Fibroblast of skin of right quadriceps (primary cell): ENCODE data around the gene HOXA4.

Experiments
- DNase-seq: peaks from one replicate; pipeline ENCODE4 v3.0.0-alpha.2; 2013

HOXA4 gene

GRCh38 chr7:27146491-27147198 is 16.1 kb upstream of the HOXA4 start:
- DNase-seq: no peak

DNA sequence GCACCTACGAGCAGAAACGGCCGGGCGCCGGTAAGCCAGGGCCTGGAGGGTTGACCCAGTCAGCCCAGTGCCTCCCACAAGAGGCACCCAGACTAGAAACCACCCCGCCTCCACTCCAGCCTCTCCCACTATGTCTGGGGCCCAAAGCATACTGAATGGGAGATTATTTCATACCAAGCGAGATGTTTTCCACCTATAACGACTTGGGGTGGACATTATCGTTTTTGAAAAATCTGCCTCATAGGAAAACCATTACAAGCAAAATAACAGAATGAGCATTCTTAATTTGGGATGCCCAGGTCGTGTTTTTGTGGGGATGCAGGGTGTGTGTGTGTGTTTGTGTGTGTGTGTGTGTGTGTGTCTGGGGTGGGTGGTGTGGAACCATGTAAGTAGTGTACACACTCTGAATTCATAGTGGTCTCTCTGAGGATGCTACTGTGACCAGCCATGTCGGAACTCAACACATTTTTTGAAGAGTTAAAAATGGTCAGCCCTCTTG is 15.4 kb upstream of the HOXA4 start:
- DNase-seq: no peak

DNA sequence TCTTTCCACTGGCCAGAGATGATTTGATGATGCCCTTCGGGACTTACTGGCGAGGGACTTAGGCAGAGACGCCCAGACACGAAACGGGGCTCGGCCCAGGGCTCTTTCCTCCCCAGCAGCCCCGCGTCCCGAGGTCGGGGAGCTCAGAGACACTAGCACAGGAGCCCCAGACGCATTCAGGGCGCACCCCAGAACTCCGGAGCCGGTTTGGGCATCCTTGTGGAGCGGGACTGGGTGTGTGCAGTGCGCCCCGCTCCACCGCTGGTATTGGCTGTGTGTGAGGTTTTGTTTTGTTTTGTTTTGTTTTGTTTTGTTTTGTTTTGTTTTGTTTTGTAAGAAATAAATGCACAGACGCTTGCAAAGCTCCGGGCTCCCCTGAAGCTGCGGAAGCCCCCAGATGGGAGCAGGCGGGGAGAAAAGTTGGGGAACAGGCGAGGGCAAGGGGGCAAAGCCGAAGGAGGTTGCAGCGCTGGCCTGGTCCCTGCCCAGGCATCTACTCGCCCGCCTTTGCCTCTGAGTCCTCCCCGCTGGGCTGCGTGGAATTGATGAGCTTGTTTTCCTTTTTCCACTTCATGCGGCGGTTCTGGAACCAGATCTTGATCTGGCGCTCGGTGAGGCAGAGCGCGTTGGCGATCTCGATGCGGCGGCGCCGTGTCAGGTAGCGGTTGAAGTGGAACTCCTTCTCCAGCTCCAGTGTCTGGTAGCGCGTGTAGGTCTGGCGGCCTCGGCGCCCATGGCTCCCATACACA is 14.8 kb upstream of the HOXA4 start:
- DNase-seq: no peak

DNA sequence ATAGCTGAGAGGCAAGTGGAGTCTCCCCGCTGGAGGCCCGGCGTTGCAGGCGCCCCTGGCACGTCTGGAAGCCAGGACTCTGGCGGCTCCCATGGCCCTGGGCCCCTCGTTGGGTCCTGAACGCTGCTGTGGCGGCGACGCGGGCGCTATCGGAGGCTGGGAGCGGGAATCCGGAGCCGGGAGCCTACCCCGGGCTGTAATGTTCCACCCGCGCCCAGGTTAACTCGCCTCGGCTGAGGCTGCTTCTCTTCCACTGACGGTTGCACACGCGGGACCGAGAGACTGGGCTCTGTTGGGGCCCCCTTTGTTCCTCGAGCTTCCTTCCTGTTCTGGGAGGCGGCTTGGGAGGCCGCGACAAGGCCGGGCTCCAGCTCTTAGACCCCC is 14.2 kb upstream of the HOXA4 start:
- DNase-seq: no peak

DNA sequence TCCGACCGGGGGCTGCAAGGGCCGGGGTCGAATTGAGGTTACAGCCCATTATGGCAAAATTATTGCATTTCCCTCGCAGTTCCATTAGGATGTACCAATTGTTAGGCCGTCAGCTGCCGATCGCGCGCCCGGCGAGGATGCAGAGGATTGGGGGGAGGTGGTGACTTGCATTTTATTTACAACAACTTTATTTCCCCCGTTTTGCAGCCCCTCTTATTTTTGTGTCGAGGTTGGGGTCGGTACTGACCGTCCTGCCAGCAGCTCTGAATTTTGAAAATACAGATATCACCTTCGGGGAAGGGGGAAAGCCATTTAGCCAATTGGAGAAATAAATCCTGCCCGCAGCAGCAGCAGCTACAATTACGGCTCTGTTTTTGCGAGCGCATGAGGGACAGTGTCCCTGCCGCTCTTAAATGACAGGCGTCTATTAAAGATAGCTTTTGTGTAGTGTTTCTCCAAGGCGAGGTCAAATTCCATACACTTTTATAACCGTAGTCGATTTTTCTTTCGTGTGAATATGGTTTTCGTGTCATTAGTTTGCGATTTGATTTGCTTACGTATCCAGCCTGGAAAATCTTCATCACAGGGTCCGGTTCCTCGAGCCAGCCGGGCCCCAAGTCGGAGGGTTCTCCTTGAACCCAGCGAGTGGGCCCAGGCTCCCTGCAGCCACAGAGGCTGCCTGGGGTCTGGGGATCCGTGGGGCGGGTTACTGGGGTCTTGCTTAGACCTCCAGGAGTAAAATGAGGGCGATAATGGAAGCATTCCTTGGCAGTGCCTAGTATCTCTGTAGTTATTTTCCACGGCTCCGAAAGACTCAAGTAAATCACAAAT is 13.6 kb upstream of the HOXA4 start:
- no peak for DNase-seq

- DNase-seq: peak; percentile 63
These were observed 12.7 kb upstream of the HOXA4 start, which contains the start of gene HOXA5 for GRCh38 chr7:27143023-27143949. TSS of gene HOXA5 (minus strand) at chr7:27143681. CDS start at chr7:27143607, 74 bp downstream.

GRCh38 chr7:27142580-27143022 is 12.0 kb upstream of the HOXA4 start:
- DNase-seq: no peak

GRCh38 chr7:27141923-27142579 is 11.5 kb upstream of the HOXA4 start:
- DNase-seq: no peak

- no peak for DNase-seq
These were observed 10.8 kb upstream of the HOXA4 start for GRCh38 chr7:27141137-27141922.

- DNase-seq: no peak
These were observed 9.7 kb upstream of the HOXA4 start for GRCh38 chr7:27140126-27140857.

- DNase-seq: no peak
These were observed 9.0 kb upstream of the HOXA4 start for GRCh38 chr7:27139334-27140125.

DNA sequence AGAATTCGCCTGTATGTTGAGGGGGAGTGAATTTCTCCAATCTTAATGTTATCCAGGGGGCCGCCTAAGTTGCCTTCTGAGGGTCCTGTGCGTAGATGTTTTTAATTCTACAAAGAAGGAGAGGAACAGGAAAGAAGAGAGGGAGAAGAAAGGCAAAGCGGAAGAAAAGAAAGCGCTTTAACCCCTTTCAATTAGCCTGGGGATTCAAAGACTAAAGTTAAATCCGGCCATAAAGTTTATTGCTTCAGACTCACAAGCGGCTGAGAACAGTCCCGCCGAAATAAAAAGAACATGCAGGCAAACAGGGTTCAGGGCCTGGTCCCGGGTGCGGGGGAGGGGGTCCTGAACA is 8.4 kb upstream of the HOXA4 start:
- no peak for DNase-seq

GRCh38 chr7:27138472-27138871 is 7.9 kb upstream of the HOXA4 start:
- no peak for DNase-seq

GRCh38 chr7:27137640-27138315 is 7.2 kb upstream of the HOXA4 start:
- DNase-seq: peak; percentile 20

DNA sequence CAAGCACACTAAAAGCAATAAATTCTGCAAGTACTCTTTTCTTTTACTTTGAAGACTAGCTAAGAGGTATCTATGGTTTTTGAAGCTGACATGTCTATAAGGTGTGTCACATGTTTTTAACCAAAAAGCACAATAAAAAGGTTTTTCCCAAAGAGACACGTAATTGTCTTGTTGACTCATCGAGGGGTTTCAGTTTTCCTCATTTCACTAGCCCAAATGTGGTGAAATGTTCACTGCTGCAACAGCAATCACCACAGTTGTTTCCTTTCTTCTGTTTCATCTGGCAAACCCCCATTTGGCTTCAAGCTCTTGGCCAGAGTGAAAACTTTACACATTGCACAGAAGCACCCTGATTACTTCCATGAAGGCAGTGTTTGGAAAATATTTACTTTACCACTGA is 3.8 kb upstream of the HOXA4 start:
- DNase-seq: peak; percentile 89

DNA sequence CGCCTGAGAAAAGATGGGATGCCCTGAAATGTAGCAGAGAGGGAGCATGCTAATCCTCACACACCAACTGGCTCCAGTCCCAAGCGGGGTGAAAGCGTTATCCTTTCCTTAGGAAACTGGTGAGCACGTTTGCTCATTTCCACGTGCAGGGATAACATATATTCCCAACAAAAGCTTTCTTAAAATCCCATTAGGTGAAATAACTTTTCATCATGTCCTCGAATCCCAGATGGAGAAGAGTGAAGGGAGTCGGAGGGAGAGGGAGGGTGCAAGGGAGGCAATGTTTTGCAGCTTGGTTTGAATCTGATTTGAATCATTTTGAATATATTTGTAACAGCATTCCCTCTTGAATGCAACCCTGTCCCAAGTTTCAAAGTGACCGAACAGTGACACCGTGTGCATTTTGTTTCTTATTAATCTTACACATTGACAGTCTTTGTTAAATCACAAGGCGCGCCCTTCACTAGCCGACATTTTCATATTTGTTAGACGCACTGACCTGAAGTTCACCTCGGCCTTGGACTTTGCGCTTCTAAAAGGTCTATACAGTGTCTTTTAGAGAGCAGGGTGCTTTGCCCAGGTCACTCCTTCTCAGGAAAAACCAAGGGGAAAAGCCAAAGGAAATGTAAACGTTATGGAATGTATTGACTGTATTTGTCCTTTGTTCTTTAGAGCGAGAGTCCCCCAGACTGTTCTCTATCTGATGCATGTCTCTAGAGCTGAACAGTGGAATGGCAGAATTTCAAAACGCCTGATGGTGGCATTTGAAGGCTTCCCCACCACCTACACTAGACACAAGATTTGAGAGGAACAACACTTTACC is 3.1 kb upstream of the HOXA4 start:
- no peak for DNase-seq

DNA sequence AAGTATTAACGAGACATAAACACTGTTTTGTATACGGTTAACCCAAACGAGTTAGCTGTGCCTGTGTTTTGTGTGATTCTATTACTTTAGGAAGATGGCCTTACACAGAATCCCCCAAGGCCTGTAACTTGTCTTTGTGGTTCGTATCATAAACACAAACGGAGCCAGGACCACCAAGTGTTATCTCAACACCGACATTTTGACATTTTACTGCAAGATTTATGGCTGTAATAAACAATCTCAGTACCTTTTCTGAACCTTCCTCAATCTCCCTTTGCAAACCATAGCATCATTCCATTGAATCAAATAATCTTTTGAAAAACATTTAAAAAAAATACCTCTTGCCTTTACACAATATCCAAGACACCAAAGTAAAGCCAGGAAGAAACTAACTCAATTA is 2.4 kb upstream of the HOXA4 start:
- DNase-seq: no peak

- DNase-seq: no peak
These were observed 1.7 kb upstream of the HOXA4 start for GRCh38 chr7:27132214-27132613.
